ENCODE results near the gene EXOSC5.
"Not testable (repeated sequence)": the region's sequence is repeated elsewhere in the genome, so short reads cannot be mapped to it uniquely, and the experiment has no call there.

The EXOSC5 gene

GRCh38 chr19:41373993-41374392, 23.2 kb downstream of the EXOSC5 start:
- Histone ChIP-seq H3K36me3 (ENCODE audit: control insufficient read depth, insufficient read depth, low read length) (no peaks in the 10 kb centered on the region), H3K27me3 (ENCODE audit: control insufficient read depth, insufficient read depth, low read length) (peaks cover 5% of the 10 kb centered on the region), H3K9ac (ENCODE audit: low read depth, low read length) (no peak overlapping the region), H3K4me1 (ENCODE audit: control insufficient read depth, insufficient read depth, low read length) (peaks cover 2% of the 10 kb centered on the region), H3K9me3 (ENCODE audit: control insufficient read depth, insufficient read depth, low read length) (no peaks in the 10 kb centered on the region), H3K4me3 (ENCODE audit: low read depth, low read length) (no peak overlapping the region)

DNA sequence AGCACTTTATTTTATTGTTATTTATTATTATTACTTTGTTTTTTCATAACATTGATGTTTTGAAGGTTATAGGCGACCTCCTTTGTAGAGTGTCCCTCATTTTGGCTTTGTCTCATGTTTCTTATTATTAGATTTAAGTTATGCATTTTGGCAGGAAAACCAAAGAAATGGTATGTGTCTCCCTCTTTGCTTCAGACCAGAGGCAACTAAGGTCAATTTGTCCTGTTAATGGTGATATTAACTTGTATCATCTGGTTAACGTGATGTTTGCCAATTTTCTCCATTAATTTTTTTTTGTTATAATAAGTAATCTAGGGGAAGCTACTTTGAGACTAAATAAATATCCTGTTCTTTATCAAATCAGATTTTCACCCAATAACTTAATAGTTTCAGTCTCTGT, 24.7 kb downstream of the EXOSC5 start:
- no peaks in the 10 kb centered on the region for H3K9me3 ChIP-seq (ENCODE audit: control insufficient read depth, insufficient read depth, low read length)
- no peak overlapping the region for H3K9ac ChIP-seq (ENCODE audit: low read depth, low read length)
- no peak overlapping the region for H3K4me3 ChIP-seq (ENCODE audit: low read depth, low read length)
- H3K27me3 ChIP-seq (ENCODE audit: control insufficient read depth, insufficient read depth, low read length) = peaks cover 5% of the 10 kb centered on the region
- H3K36me3 ChIP-seq (ENCODE audit: control insufficient read depth, insufficient read depth, low read length) = no peaks in the 10 kb centered on the region
- no peaks in the 10 kb centered on the region for H3K4me1 ChIP-seq (ENCODE audit: control insufficient read depth, insufficient read depth, low read length)

DNA sequence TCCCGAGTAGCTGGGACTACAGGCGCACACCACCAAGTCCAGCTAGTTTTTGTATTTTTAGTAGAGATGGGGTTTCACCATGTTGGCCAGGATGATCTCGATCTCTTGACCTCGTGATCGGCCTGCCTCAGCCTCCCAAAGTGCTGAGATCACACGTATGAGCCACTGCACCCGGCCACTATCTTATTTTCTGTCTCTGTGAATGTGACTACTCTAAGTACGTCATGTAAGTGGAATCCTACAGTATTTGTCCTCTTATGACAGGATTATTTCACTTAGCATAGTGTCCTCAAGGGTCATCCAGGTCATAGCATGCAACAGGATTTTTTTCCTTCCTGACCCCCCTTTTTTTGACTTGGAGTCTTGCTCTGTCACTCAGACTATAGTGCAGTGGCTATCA, 25.6 kb downstream of the EXOSC5 start:
- Histone ChIP-seq H3K4me3 (ENCODE audit: low read depth, low read length) (no peak overlapping the region), H3K36me3 (ENCODE audit: control insufficient read depth, insufficient read depth, low read length) (no peaks in the 10 kb centered on the region), H3K9ac (ENCODE audit: low read depth, low read length) (no peak overlapping the region), H3K4me1 (ENCODE audit: control insufficient read depth, insufficient read depth, low read length) (no peaks in the 10 kb centered on the region), H3K27me3 (ENCODE audit: control insufficient read depth, insufficient read depth, low read length) (no peaks in the 10 kb centered on the region), H3K9me3 (ENCODE audit: control insufficient read depth, insufficient read depth, low read length) (no peaks in the 10 kb centered on the region)

GRCh38 chr19:41371119-41371518, 26.0 kb downstream of the EXOSC5 start:
- H3K4me3 ChIP-seq (ENCODE audit: low read depth, low read length); H3K9me3 ChIP-seq (ENCODE audit: control insufficient read depth, insufficient read depth, low read length); H3K9ac ChIP-seq (ENCODE audit: low read depth, low read length); H3K4me1 ChIP-seq (ENCODE audit: control insufficient read depth, insufficient read depth, low read length); H3K27me3 ChIP-seq (ENCODE audit: control insufficient read depth, insufficient read depth, low read length); H3K36me3 ChIP-seq (ENCODE audit: control insufficient read depth, insufficient read depth, low read length): not testable (repeated sequence)

GRCh38 chr19:41369769-41370168, 27.4 kb downstream of the EXOSC5 start:
- Histone ChIP-seq H3K9me3 (ENCODE audit: control insufficient read depth, insufficient read depth, low read length) (no peaks in the 10 kb centered on the region), H3K4me1 (ENCODE audit: control insufficient read depth, insufficient read depth, low read length) (peaks cover under 1% of the 10 kb centered on the region), H3K27me3 (ENCODE audit: control insufficient read depth, insufficient read depth, low read length) (no peaks in the 10 kb centered on the region), H3K36me3 (ENCODE audit: control insufficient read depth, insufficient read depth, low read length) (no peaks in the 10 kb centered on the region), H3K9ac (ENCODE audit: low read depth, low read length) (no peak overlapping the region), H3K4me3 (ENCODE audit: low read depth, low read length) (no peak overlapping the region)

DNA sequence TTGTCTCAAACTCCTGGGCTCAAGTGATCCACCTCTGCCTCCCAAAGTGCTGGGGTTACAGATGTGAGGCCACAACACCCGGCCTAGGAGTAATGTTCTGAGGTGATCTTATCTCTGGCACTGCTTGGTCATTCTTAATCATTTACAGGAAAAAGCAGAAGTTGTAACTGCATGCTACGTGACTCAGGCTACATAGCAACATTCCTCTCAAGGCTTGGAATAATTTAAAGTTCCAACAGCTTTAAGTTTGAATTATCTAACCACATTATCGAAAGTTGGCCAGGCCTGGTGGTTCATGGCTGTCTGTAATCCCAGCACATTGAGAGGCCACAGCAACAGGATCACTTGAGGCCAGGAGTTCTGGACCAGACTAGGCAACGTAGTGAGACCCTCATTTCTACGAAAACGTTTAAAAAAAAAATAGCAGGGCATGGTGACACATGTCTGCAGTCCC, 29.3 kb downstream of the EXOSC5 start:
- Histone ChIP-seq H3K4me3 (ENCODE audit: low read depth, low read length) (no peak overlapping the region), H3K9ac (ENCODE audit: low read depth, low read length) (no peak overlapping the region), H3K27me3 (ENCODE audit: control insufficient read depth, insufficient read depth, low read length) (no peaks in the 10 kb centered on the region), H3K4me1 (ENCODE audit: control insufficient read depth, insufficient read depth, low read length) (peaks cover 4% of the 10 kb centered on the region), H3K9me3 (ENCODE audit: control insufficient read depth, insufficient read depth, low read length) (no peaks in the 10 kb centered on the region), H3K36me3 (ENCODE audit: control insufficient read depth, insufficient read depth, low read length) (no peaks in the 10 kb centered on the region)

- Histone ChIP-seq H3K9me3 (ENCODE audit: control insufficient read depth, insufficient read depth, low read length) (no peaks in the 10 kb centered on the region), H3K4me1 (ENCODE audit: control insufficient read depth, insufficient read depth, low read length) (peaks cover 4% of the 10 kb centered on the region), H3K27me3 (ENCODE audit: control insufficient read depth, insufficient read depth, low read length) (no peaks in the 10 kb centered on the region), H3K36me3 (ENCODE audit: control insufficient read depth, insufficient read depth, low read length) (no peaks in the 10 kb centered on the region), H3K9ac (ENCODE audit: low read depth, low read length) (no peak overlapping the region), H3K4me3 (ENCODE audit: low read depth, low read length) (no peak overlapping the region)
Observed at GRCh38 chr19:41366089-41366488, 31.1 kb downstream of the EXOSC5 start.

- Histone ChIP-seq H3K36me3 (ENCODE audit: control insufficient read depth, insufficient read depth, low read length) (no peaks in the 10 kb centered on the region), H3K4me1 (ENCODE audit: control insufficient read depth, insufficient read depth, low read length) (peaks cover 4% of the 10 kb centered on the region), H3K9me3 (ENCODE audit: control insufficient read depth, insufficient read depth, low read length) (no peaks in the 10 kb centered on the region), H3K4me3 (ENCODE audit: low read depth, low read length) (peak overlapping the region; percentile 100), H3K27me3 (ENCODE audit: control insufficient read depth, insufficient read depth, low read length) (no peaks in the 10 kb centered on the region), H3K9ac (ENCODE audit: low read depth, low read length) (peak overlapping the region; percentile 92)
Observed at GRCh38 chr19:41364524-41365391, 32.4 kb downstream of the EXOSC5 start.

DNA sequence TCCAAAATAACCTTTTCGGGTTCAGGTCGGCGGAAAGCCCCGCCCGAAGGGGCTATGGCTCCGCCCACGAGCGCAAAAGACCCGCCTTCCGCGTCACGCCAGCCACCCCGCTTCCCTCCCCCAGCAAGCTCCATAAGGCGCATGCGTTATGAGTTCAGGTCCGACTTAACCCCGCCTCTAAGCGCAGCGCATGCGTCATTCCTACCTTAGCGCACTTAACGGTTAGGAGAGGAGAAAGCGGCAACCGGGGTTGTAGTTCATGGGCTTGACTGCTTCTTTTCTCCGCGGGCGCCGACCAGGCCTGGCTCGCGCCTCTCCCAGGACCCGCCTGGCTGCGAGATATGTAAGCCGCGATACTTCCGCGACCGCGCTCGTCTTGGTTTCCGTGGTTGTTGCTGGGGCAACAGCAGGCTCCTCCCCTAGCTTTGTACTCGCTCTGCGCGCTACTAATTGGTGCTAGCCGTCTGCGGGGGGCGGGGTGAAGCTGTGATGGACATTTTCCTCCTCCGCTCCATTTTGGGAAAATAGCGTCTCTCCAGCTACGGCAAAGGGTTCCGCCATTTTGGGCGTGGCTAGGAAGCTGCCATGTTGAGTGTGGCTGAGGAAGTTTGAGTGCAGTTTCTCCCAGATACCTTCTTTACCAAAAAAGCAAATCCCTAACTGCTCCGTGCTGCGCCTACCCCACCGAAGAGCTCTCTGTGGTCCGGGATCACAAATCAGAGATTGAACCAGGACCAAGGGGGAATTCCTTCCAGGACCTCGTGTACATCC, 33.2 kb downstream of the EXOSC5 start, which contains the start of gene B9D2:
B9D2 (minus strand) TSS at position 397 of the 771 bp plus-strand sequence. CDS start 630 bp downstream, outside the sequence.
- Histone ChIP-seq H3K4me1 (ENCODE audit: control insufficient read depth, insufficient read depth, low read length) (peaks cover 4% of the 10 kb centered on the region), H3K9me3 (ENCODE audit: control insufficient read depth, insufficient read depth, low read length) (no peaks in the 10 kb centered on the region), H3K27me3 (ENCODE audit: control insufficient read depth, insufficient read depth, low read length) (no peaks in the 10 kb centered on the region), H3K9ac (ENCODE audit: low read depth, low read length) (peak within 1 kb of the TSS; percentile 92), H3K4me3 (ENCODE audit: low read depth, low read length) (peak within 1 kb of the TSS; percentile 100), H3K36me3 (ENCODE audit: control insufficient read depth, insufficient read depth, low read length) (no peaks in the 10 kb centered on the region)

DNA sequence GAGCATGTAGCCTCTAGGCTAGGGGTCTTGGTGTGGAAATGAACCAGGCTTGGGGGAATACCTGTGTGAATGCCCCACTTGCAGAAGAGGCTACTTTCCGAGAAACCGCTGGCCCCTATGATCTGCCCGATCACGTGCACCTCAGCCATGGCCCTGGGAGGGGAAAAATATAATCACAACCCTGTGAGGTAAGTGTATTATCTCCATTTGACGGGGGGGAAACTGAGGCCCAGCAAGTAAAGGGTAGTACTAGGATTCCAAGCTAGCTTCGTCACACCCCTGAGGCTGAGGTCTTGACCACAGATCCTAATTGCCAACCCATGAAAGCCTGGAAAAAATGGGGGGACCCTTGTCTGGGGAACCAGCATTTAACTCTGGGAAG, 33.8 kb downstream of the EXOSC5 start:
- H3K27me3 ChIP-seq (ENCODE audit: control insufficient read depth, insufficient read depth, low read length) = no peaks in the 10 kb centered on the region

GRCh38 chr19:41362143-41362847, 34.9 kb downstream of the EXOSC5 start:
- no peaks in the 10 kb centered on the region for H3K36me3 ChIP-seq (ENCODE audit: control insufficient read depth, insufficient read depth, low read length)
- no peak overlapping the region for H3K4me3 ChIP-seq (ENCODE audit: low read depth, low read length)
- H3K27me3 ChIP-seq (ENCODE audit: control insufficient read depth, insufficient read depth, low read length) = no peaks in the 10 kb centered on the region
- peaks cover 4% of the 10 kb centered on the region for H3K4me1 ChIP-seq (ENCODE audit: control insufficient read depth, insufficient read depth, low read length)
- H3K9ac ChIP-seq (ENCODE audit: low read depth, low read length) = no peak overlapping the region
- no peaks in the 10 kb centered on the region for H3K9me3 ChIP-seq (ENCODE audit: control insufficient read depth, insufficient read depth, low read length)

More for the DNA sequence above, 33.8 kb downstream of the EXOSC5 start:
- H3K4me3 ChIP-seq (ENCODE audit: low read depth, low read length) = peak overlapping the region; percentile 100
- H3K9ac ChIP-seq (ENCODE audit: low read depth, low read length) = peak overlapping the region; percentile 54
- no peaks in the 10 kb centered on the region for H3K9me3 ChIP-seq (ENCODE audit: control insufficient read depth, insufficient read depth, low read length)
- peaks cover 4% of the 10 kb centered on the region for H3K4me1 ChIP-seq (ENCODE audit: control insufficient read depth, insufficient read depth, low read length)
- no peaks in the 10 kb centered on the region for H3K36me3 ChIP-seq (ENCODE audit: control insufficient read depth, insufficient read depth, low read length)

All from iPS-15b (cell line).